KOPT-K1 (cell line): ENCODE data around the gene TRIM17.

Source experiments
- H3K27ac ChIP-seq: fragments of 200-600 bp; sonication (generic); 2 replicates; pipeline ENCODE4 v1.5.1; 2016; ENCODE audit warnings: antibody characterized with exemption, mild to moderate bottlenecking, low read depth, low read length; ENCODE audit not compliant: poor library complexity, severe bottlenecking
- H3K36me3 ChIP-seq: fragments of 200-600 bp; sonication (generic); 2 replicates; pipeline ENCODE4 v1.5.1; 2017; ENCODE audit warnings: antibody characterized with exemption, mild to moderate bottlenecking, low read length, moderate library complexity; ENCODE audit not compliant: insufficient read depth
- H3K9me3 ChIP-seq: fragments of 200-600 bp; sonication (generic); 2 replicates; pipeline ENCODE4 v1.5.1; 2017; ENCODE audit warnings: antibody characterized with exemption, low read length, mild to moderate bottlenecking; ENCODE audit not compliant: insufficient read depth, poor library complexity, severe bottlenecking

Gene TRIM17

DNA sequence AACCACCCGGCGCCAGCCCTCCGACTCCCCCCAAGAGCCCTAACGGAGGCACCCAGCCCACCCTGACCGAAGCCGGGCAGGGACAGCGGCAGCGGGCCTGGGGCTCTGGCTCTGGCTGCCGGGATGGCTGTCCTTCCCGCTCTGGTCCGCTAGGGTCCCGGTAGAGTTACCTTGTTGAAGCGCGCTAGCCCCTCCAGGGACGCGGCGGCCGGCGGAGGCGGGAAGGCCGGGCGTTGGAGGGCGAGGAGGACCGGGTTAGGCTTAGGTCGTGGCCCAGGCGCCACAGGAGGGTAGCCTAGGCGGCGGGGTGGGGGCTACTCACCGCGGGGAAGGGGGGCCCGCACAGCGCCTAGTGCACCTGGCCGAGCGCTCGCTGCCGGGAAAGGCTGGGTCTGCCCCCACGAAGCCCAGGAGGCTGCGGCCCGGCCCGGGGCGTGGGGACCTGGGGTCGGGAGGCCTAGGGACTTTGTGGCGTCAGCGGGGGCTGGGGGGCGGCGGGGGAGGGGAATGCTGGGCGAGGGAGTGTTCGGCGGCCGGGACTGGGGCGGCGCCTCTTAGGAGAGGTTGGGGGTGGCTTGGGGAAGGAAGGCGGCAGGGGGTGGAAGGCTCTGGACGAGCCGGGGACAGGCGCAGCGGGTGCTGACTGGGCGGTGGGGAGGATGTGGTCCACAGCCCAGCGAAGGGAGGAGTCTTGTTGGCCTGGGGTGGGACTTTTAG, at the start of gene TRIM17:
TRIM17 (minus strand) TSS at position 645 of the 717 bp plus-strand sequence. CDS start 1,789 bp downstream, outside the sequence.
- no peaks in the 10 kb centered on the region for H3K36me3 ChIP-seq
- no peak within 1 kb of the TSS for H3K27ac ChIP-seq
- H3K9me3 ChIP-seq, result no peaks in the 10 kb centered on the region

- H3K9me3 ChIP-seq, result no peaks in the 10 kb centered on the region
- no peak overlapping the region for H3K27ac ChIP-seq
- H3K36me3 ChIP-seq, result no peaks in the 10 kb centered on the region
Observed at GRCh38 chr1:228465571-228466146, 49.0 kb upstream of the TRIM17 start.

- no peaks in the 10 kb centered on the region for H3K36me3 ChIP-seq
- H3K9me3 ChIP-seq, result no peaks in the 10 kb centered on the region
- H3K27ac ChIP-seq, result no peak overlapping the region
Observed at GRCh38 chr1:228465141-228465540, 48.5 kb upstream of the TRIM17 start.

DNA sequence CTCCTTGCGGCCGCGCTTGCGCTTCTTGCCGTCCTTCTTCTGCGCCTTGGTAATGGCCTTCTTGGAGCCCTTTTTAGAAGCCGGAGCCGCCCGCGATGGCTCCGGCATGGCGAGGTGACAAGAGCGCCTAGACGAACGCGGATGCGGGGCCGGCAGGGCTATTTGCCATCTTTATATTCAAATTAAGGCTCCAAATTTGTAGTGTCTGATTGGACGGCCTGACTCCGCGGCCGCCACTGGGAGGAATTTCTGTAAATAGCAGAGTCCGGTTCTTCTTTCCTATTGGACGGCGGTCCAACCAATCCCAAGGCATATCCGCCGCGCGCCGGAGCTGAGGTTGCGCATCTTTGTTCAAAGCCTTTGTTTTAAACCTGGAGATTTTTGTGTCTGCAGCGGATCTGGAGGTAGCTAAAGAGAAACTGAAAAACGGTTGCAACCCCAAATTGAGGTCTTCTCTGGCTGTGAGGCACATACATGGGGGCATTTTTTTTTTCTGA, 47.9 kb upstream of the TRIM17 start:
- no peak overlapping the region for H3K27ac ChIP-seq

GRCh38 chr1:228463559-228464455, 47.1 kb upstream of the TRIM17 start:
- H3K27ac ChIP-seq, result no peak overlapping the region

More for the DNA sequence above, 47.9 kb upstream of the TRIM17 start:
- Histone ChIP-seq H3K9me3 (no peaks in the 10 kb centered on the region), H3K36me3 (no peaks in the 10 kb centered on the region)

GRCh38 chr1:228463009-228463558, 46.4 kb upstream of the TRIM17 start:
- H3K9me3 ChIP-seq, result no peaks in the 10 kb centered on the region
- H3K36me3 ChIP-seq, result no peaks in the 10 kb centered on the region
- no peak overlapping the region for H3K27ac ChIP-seq

More at GRCh38 chr1:228463559-228464455, 47.1 kb upstream of the TRIM17 start:
- H3K9me3 ChIP-seq, result no peaks in the 10 kb centered on the region
- no peaks in the 10 kb centered on the region for H3K36me3 ChIP-seq

GRCh38 chr1:228462560-228462959, 45.9 kb upstream of the TRIM17 start:
- Histone ChIP-seq H3K27ac (no peak overlapping the region), H3K36me3 (no peaks in the 10 kb centered on the region), H3K9me3 (no peaks in the 10 kb centered on the region)

DNA sequence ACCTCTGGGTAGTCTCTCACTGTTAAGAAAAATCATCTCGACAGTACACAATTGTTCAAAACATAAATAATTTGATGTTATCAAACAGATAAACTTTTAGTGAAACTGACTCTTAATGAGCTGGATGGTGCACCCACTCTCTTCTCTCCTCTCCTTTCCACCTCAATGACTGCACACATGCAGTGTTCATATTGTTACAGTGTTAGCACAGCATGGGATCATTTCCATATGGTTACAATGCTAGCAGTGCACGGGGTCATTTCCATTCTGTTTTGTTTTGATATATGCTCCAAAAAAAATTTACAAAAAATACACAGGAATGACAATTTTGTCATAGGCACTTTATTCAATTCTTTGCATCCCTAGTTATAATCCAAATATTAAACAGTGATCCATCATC, 44.2 kb upstream of the TRIM17 start:
- Histone ChIP-seq H3K9me3 (no peaks in the 10 kb centered on the region), H3K27ac (no peak overlapping the region), H3K36me3 (no peaks in the 10 kb centered on the region)

DNA sequence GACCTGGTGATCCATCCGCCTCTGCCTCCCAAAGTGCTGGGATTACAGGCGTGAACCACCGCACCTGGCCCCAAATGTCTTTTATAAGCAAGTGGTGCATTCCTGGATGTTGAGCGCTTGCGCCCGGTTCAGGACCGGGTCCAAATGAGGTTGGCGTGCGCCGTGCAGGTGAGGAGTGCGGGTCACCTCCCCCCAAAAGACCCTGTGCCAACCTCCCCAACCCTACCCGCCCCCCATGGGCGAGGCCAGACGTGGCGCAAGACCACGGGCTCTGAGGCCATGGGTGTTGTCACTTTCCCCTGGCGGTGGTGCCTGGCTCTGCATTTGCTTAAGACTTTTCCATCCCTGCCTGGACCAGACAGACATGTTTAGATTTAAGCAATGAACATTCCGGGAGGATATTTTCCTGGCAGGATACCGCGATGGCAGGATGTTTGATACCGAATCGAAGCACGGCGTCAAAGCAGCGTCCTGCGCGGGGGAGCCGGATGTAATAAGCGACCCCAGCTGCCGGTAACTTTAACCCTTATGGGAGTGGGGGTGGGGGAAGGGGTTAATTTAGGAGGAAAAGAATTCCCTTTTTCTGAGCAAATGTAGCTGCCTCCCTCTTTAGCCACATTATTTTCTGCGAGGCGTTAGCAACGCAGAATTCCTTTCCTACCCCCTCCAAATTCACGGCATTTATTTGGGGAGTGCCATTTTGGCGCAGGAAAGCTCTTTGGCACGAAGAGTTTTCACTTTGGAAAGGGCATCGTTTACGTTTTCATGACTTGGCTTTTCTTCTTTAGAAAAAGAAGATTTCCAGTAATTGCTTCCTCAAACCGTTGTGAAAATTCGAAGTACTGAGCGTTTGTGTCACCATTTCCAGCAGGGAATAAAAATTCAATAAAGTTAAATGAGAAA, 42.7 kb upstream of the TRIM17 start:
- H3K9me3 ChIP-seq, result no peaks in the 10 kb centered on the region
- no peak overlapping the region for H3K27ac ChIP-seq
- H3K36me3 ChIP-seq, result no peaks in the 10 kb centered on the region

- H3K9me3 ChIP-seq, result no peaks in the 10 kb centered on the region
- H3K36me3 ChIP-seq, result no peaks in the 10 kb centered on the region
- H3K27ac ChIP-seq, result no peak overlapping the region
Observed at GRCh38 chr1:228457396-228458176, 40.9 kb upstream of the TRIM17 start.

DNA sequence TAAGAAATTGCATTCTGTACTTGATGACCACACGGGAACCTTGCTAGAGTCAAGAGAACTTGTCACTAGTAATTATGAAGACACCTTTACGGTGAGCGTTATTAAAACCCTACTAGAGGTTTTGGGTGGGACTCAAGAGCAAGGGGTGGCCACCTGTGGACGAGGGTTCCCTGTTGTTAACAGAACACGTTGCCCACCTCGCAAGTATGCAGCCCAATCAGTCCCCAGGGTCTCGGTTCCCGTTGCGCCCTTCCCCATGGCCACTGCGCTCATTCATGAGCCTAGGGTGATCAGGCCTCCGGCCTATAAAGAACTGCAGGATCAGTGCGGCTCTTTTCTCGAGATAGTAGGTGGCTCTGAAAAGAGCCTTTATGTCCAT, 40.3 kb upstream of the TRIM17 start:
- H3K36me3 ChIP-seq, result no peaks in the 10 kb centered on the region
- H3K27ac ChIP-seq, result no peak overlapping the region
- no peaks in the 10 kb centered on the region for H3K9me3 ChIP-seq

- H3K9me3 ChIP-seq, result no peaks in the 10 kb centered on the region
- no peak overlapping the region for H3K27ac ChIP-seq
Observed at GRCh38 chr1:228456252-228457016, 39.8 kb upstream of the TRIM17 start.

GRCh38 chr1:228455715-228456114, 39.1 kb upstream of the TRIM17 start:
- no peaks in the 10 kb centered on the region for H3K36me3 ChIP-seq
- no peak overlapping the region for H3K27ac ChIP-seq
- no peaks in the 10 kb centered on the region for H3K9me3 ChIP-seq

More at GRCh38 chr1:228456252-228457016, 39.8 kb upstream of the TRIM17 start:
- no peaks in the 10 kb centered on the region for H3K36me3 ChIP-seq
